B cell (primary cell): ENCODE measurements around the gene TMC8. TPM values are rescaled to one million over a fixed set of nuclear protein-coding genes. Genes with fewer than 3 reads are reported as not detected.
A peak's percentile ranks its signal among the peaks of the same experiment; 100 is the strongest.

Experiments used
- ATAC-seq: fragments of 200-7000 bp; cut with Tn5 transposase; one replicate; pipeline ENCODE4 v1.10.0; 2021; ENCODE audit warnings: low read depth, mild to moderate bottlenecking, moderate number of reproducible peaks, moderate library complexity
- CTCF ChIA-PET: fragments of 350-600 bp; sonication (Branson Sonifier 250); formaldehyde crosslinking; loops from one replicate; lab custom pipeline; 2021; ENCODE audit warnings: antibody characterized with exemption, inconsistent platforms; lab: Charles Lee
- POLR2A ChIA-PET: fragments of 350-600 bp; sonication (Branson Sonifier 250); formaldehyde crosslinking; loops from one replicate; lab custom pipeline; 2021; ENCODE audit warnings: antibody characterized with exemption; lab: Charles Lee
- DNase-seq: peaks from one replicate; pipeline ENCODE4 v3.0.0; 2013
- H2AFZ ChIP-seq: 2 replicates; pipeline ENCODE4 v1.6.1; 2012; ENCODE audit warnings: mild to moderate bottlenecking, low read depth, low read length; ENCODE audit not compliant: insufficient read depth, poor library complexity, severe bottlenecking
- H3K27ac ChIP-seq, 2 donors: 1 replicate in 1 of 2; 2 replicates in 1 of 2; pipeline ENCODE4 v1.5.1; 2012 to 2013; ENCODE audit warnings: low read length in 2 of 2, mild to moderate bottlenecking in 2 of 2, moderate library complexity in 1 of 2
- H3K27me3 ChIP-seq, 4 experiments: fragments of 200-600 bp in 1 of 4; sonication (generic) in 1 of 4; replicated peaks in 1 of 4; 1 replicate in 2 of 4; 2 replicates in 2 of 4; pipeline versions ENCODE4 v1.6.1 to v1.7.0; 2013 to 2016; ENCODE audit warnings: low read length in 3 of 4, mild to moderate bottlenecking in 2 of 4, mixed read lengths in 1 of 4, moderate library complexity in 1 of 4; ENCODE audit not compliant: insufficient read depth in 4 of 4, control insufficient read depth in 3 of 4; ENCODE audit errors: control extremely low read depth in 1 of 4
- H3K36me3 ChIP-seq, 2 experiments: replicated peaks in 1 of 2; 1 replicate in 1 of 2; 2 replicates in 1 of 2; pipeline versions ENCODE4 v1.6.1 to v1.7.1; 2013; ENCODE audit warnings: low read length in 1 of 2; ENCODE audit not compliant: insufficient read depth in 2 of 2, control insufficient read depth in 1 of 2; ENCODE audit errors: control extremely low read depth in 1 of 2, extremely low read depth in 1 of 2
- H3K4me1 ChIP-seq, 2 donors: fragments of 200-600 bp in 1 of 2; sonication (generic) in 1 of 2; 1 replicate in 1 of 2; 2 replicates in 1 of 2; pipeline versions ENCODE4 v1.5.1 to v1.6.1; 2013 to 2017; ENCODE audit warnings: low read length in 2 of 2; ENCODE audit not compliant: control insufficient read depth in 2 of 2, insufficient read depth in 2 of 2
- H3K4me2 ChIP-seq: replicated peaks from 2 replicates; pipeline ENCODE3; 2012; ENCODE audit warnings: mild to moderate bottlenecking, low read depth, low read length; ENCODE audit not compliant: poor library complexity, severe bottlenecking
- H3K4me3 ChIP-seq, 5 experiments: fragments of 200-600 bp in 1 of 5; sonication (generic) in 1 of 5; 1 replicate in 3 of 5; 2 replicates in 2 of 5; pipeline versions ENCODE4 v1.5.1 to v1.7.0; 2011 to 2016; ENCODE audit warnings: low read length in 4 of 5, mild to moderate bottlenecking in 4 of 5, low read depth in 2 of 5, control low read depth in 1 of 5, moderate library complexity in 1 of 5; ENCODE audit not compliant: insufficient read depth in 1 of 5; ENCODE audit errors: control extremely low read depth in 1 of 5, extremely low read depth in 1 of 5
- H3K79me2 ChIP-seq: fragments of 200-600 bp; sonication (generic); one replicate; pipeline ENCODE4 v1.6.0; 2016; ENCODE audit warnings: low read length; ENCODE audit not compliant: control insufficient read depth, insufficient read depth
- H3K9ac ChIP-seq: fragments of 200-600 bp; sonication (generic); 2 replicates; pipeline ENCODE4 v1.6.1; 2017; ENCODE audit warnings: mild to moderate bottlenecking, low read length, moderate library complexity
- H3K9me3 ChIP-seq, 3 donors: one replicate each; pipeline versions ENCODE4 v1.6.1 to v1.7.1; 2013; ENCODE audit warnings: low read length in 2 of 3; ENCODE audit not compliant: control insufficient read depth in 2 of 3, insufficient read depth in 1 of 3; ENCODE audit errors: control extremely low read depth in 1 of 3
- H4K20me1 ChIP-seq: 2 replicates; pipeline ENCODE4 v1.6.0; 2012; ENCODE audit warnings: mild to moderate bottlenecking, low read length; ENCODE audit not compliant: insufficient read depth, control insufficient read depth, poor library complexity, severe bottlenecking
- H3K27ac Mint-ChIP-seq: one replicate; pipeline ENCODE4 v1.8.0; 2021; ENCODE audit warnings: mixed read lengths
- H3K27me3 Mint-ChIP-seq: one replicate; pipeline ENCODE4 v1.8.0; 2021; ENCODE audit warnings: mixed read lengths
- H3K4me1 Mint-ChIP-seq: one replicate; pipeline ENCODE4 v1.8.0; 2021; ENCODE audit warnings: mixed read lengths
- H3K4me3 Mint-ChIP-seq: one replicate; pipeline ENCODE4 v1.8.0; 2021; ENCODE audit warnings: mixed read lengths
- H3K9me3 Mint-ChIP-seq: one replicate; pipeline ENCODE4 v1.8.0; 2022; ENCODE audit warnings: mixed read lengths; ENCODE audit not compliant: insufficient read depth
- CTCF ChIP-seq: fragments of 200-600 bp; IDR thresholded peaks from one replicate; pipeline ENCODE4 v1.8.0; 2022; ENCODE audit warnings: antibody characterized with exemption, mild to moderate bottlenecking
- EZH2 ChIP-seq: IDR thresholded peaks from 2 replicates; pipeline ENCODE4 v1.6.1; 2012; ENCODE audit warnings: borderline replicate concordance, low read depth, mild to moderate bottlenecking, moderate library complexity, low read length; ENCODE audit not compliant: insufficient read depth, poor library complexity, severe bottlenecking
- WGBS: methylation state at CpG from one replicate; pipeline ENCODE4 v1.1.5; 2013; ENCODE audit warnings: missing lambda C conversion rate; ENCODE audit not compliant: insufficient coverage; 5-methylcytosine and 5-hydroxymethylcytosine counted together
- intact Hi-C: fragments of 100-400 bp; cut with micrococcal nuclease; formaldehyde crosslinking; loops from one replicate; pipeline ENCODE4 v1.10.0; 2022
- polyA plus RNA-seq: library from polyadenylated mRNA; depleted of rRNA; stranded (reverse); fragments of >200 nt; gene quantifications from 2 replicates; pipeline ENCODE4 v1.2.3, GENCODE V29; 2012
- total RNA-seq, 2 donors: library from RNA; stranded (reverse); fragments of 120-200 nt in 1 of 2; gene quantifications; 1 replicate in 1 of 2; 2 replicates in 1 of 2; pipeline versions ENCODE4 v1.2.3 to v1.2.4, GENCODE V29; 2013 to 2022

The TMC8 gene
- total and polyA plus RNA-seq, 2 donors (not counting 1 experiment from before 2014, with no cell fraction given) = 235 to 352 TPM

GRCh38 chr17:78117027-78117981 lies 13.3 kb upstream of the TMC8 start:
- DNase-seq (peak; percentile 39), ATAC-seq (no peak)
- peaks cover 44% of the 10 kb centered on the region for H3K4me1 Mint-ChIP-seq
- intact Hi-C loops = loop anchor here (10.0 kb wide), 1 partner anchor 307 kb away; no protein-coding TSS in a partner anchor
- TF ChIP-seq EZH2 (no peak), CTCF (peak; percentile 35)
- H3K4me3 ChIP-seq = no peak overlapping the region
- ChIA-PET POLR2A (no interaction called here), CTCF (interaction anchor here (10.9 to 13.9 kb wide), 2 partner anchors 56 to 60 kb away, joined by 142 to 169 read pairs; partner anchors contain the start of gene SYNGR2)
- H3K27me3 ChIP-seq = no peaks in the 10 kb centered on the region
- no peaks in the 10 kb centered on the region for H3K9me3 Mint-ChIP-seq
- H3K4me3 Mint-ChIP-seq = no peak overlapping the region
- H3K4me2 ChIP-seq = no peak overlapping the region
- H3K36me3 ChIP-seq = peaks cover 0 to 84% of the 10 kb centered on the region in 2 experiments
- H4K20me1 ChIP-seq = peaks cover 81% of the 10 kb centered on the region
- H3K9ac ChIP-seq = no peak overlapping the region
- no peaks in the 10 kb centered on the region for H3K27me3 Mint-ChIP-seq
- peak overlapping the region; percentile 71 for H3K27ac Mint-ChIP-seq
- H3K27ac ChIP-seq = no peak overlapping the region
- H3K9me3 ChIP-seq = no peaks in the 10 kb centered on the region
- no peak overlapping the region for H2AFZ ChIP-seq
- H3K79me2 ChIP-seq = peaks cover 30% of the 10 kb centered on the region
- peaks cover 30 to 39% of the 10 kb centered on the region in 2 donors for H3K4me1 ChIP-seq
- 77% methylated on average over 35 of the region's 41 CpGs for WGBS
